Small intestine (tissue), 7 donors: ENCODE results near the gene PAX4. TPM values are rescaled to one million over a fixed set of nuclear protein-coding genes. Genes with fewer than 3 reads are reported as not detected.

Experiments
- DNase-seq, 2 donors: peaks; one replicate each; pipeline versions ENCODE4 v3.0.0 to v3.0.0-alpha.2; 2013
- FAIRE-seq: peaks from 2 replicates; lab custom pipeline; 2012; peaks lifted over from hg19 to GRCh38; lab: Jason Lieb, UNC
- H3K27ac ChIP-seq, 3 donors: one replicate each; pipeline ENCODE4 v1.5.1; 2013; ENCODE audit warnings: low read length in 2 of 3, mild to moderate bottlenecking in 2 of 3, control low read depth in 1 of 3, inconsistent platforms in 1 of 3, low read depth in 1 of 3, moderate library complexity in 1 of 3
- H3K27me3 ChIP-seq, 3 donors: one replicate each; pipeline ENCODE4 v1.6.1; 2013; ENCODE audit warnings: low read length in 3 of 3, inconsistent platforms in 1 of 3; ENCODE audit not compliant: control insufficient read depth in 3 of 3, insufficient read depth in 3 of 3
- H3K36me3 ChIP-seq, 3 donors: one replicate each; pipeline ENCODE4 v1.6.1; 2013; ENCODE audit warnings: low read length in 3 of 3, inconsistent platforms in 1 of 3, low read depth in 1 of 3, mild to moderate bottlenecking in 1 of 3, moderate library complexity in 1 of 3; ENCODE audit not compliant: control insufficient read depth in 3 of 3, insufficient read depth in 2 of 3
- H3K4me1 ChIP-seq, 3 donors: one replicate each; pipeline ENCODE4 v1.6.1; 2013; ENCODE audit warnings: low read length in 2 of 3, inconsistent platforms in 1 of 3, low read depth in 1 of 3, mild to moderate bottlenecking in 1 of 3, moderate library complexity in 1 of 3; ENCODE audit not compliant: control insufficient read depth in 3 of 3, insufficient read depth in 2 of 3
- H3K4me3 ChIP-seq, 3 donors: one replicate each; pipeline ENCODE4 v1.5.1; 2013; ENCODE audit warnings: low read length in 3 of 3, control low read depth in 1 of 3, inconsistent platforms in 1 of 3, low read depth in 1 of 3, mild to moderate bottlenecking in 1 of 3, moderate library complexity in 1 of 3
- H3K9me3 ChIP-seq, 2 donors: one replicate each; pipeline ENCODE4 v1.6.1; 2013; ENCODE audit warnings: low read depth in 1 of 2, low read length in 1 of 2; ENCODE audit not compliant: control insufficient read depth in 2 of 2, insufficient read depth in 1 of 2
- WGBS, 3 donors: extraction: QIAGEN DNeasy Blood & Tissue Kit; methylation state at CpG; one replicate each; pipeline ENCODE4 v1.1.7; 2013; 5-methylcytosine and 5-hydroxymethylcytosine counted together
- polyA plus RNA-seq, 4 donors: library from polyadenylated mRNA; stranded (reverse) in 3 of 4; unstranded in 1 of 4; fragments of 200-250 nt in 3 of 4; fragments of 120-200 nt in 1 of 4; gene quantifications; one replicate each; pipeline versions ENCODE4 v1.2.1 to v1.2.3, GENCODE V29; 2013
- donor health status: healthy with polysubstance abuse.
- donor health status: control.
- donor health status: control.
- donor health status: Bipolar disorder and iron deficiency.
- donor health status: healthy.

Gene PAX4
- polyA plus RNA-seq, 4 donors: 0.31 to 4.9 (median 0.81) TPM; not detected in 1

GRCh38 chr7:127644484-127644883 is 26.5 kb upstream of the PAX4 start:
- DNase-seq (no peak), FAIRE-seq (no peak)
- no peaks in the 10 kb centered on the region for H3K36me3 ChIP-seq
- no peak overlapping the region for H3K4me3 ChIP-seq
- WGBS, 3 donors: 66 to 81% (median 75%) methylated on average over 2 of the region's 2 CpGs
- H3K9me3 ChIP-seq: no peaks in the 10 kb centered on the region
- H3K27ac ChIP-seq: no peak overlapping the region
- H3K4me1 ChIP-seq: no peaks in the 10 kb centered on the region
- H3K27me3 ChIP-seq: no peaks in the 10 kb centered on the region

GRCh38 chr7:127638197-127638596 is 20.3 kb upstream of the PAX4 start:
- DNase-seq: no peak
- FAIRE-seq: no peak
- Histone ChIP-seq H3K9me3 (no peaks in the 10 kb centered on the region), H3K4me1 (no peaks in the 10 kb centered on the region), H3K36me3 (no peaks in the 10 kb centered on the region), H3K27me3 (no peaks in the 10 kb centered on the region), H3K4me3 (no peak overlapping the region), H3K27ac (no peak overlapping the region)

GRCh38 chr7:127635659-127636285 is 17.8 kb upstream of the PAX4 start:
- Histone ChIP-seq H3K4me3 (no peak overlapping the region), H3K9me3 (no peaks in the 10 kb centered on the region), H3K27me3 (no peaks in the 10 kb centered on the region), H3K27ac (no peak overlapping the region), H3K4me1 (no peaks in the 10 kb centered on the region), H3K36me3 (no peaks in the 10 kb centered on the region)
- 20 to 49% (median 29%) methylated on average over 3 of the region's 3 CpGs for WGBS, 3 donors
- DNase-seq (peak in 1 of 2 donors; percentile 17), FAIRE-seq (no peak)

- DNase-seq (no peak), FAIRE-seq (no peak)
- no peaks in the 10 kb centered on the region for H3K27me3 ChIP-seq
- H3K4me3 ChIP-seq: no peak overlapping the region
- no peaks in the 10 kb centered on the region for H3K36me3 ChIP-seq
- no peak overlapping the region for H3K27ac ChIP-seq
- WGBS, 3 donors: 78 to 88% (median 84%) methylated on average over 7 of the region's 7 CpGs
- H3K4me1 ChIP-seq: no peaks in the 10 kb centered on the region
- no peaks in the 10 kb centered on the region for H3K9me3 ChIP-seq
Observed at GRCh38 chr7:127632276-127632910, 14.5 kb upstream of the PAX4 start.

GRCh38 chr7:127629268-127629854 is 11.4 kb upstream of the PAX4 start:
- FAIRE-seq (no peak), DNase-seq (peak; percentile 35 to 46)
- no peaks in the 10 kb centered on the region for H3K27me3 ChIP-seq
- no peak overlapping the region for H3K27ac ChIP-seq
- no peaks in the 10 kb centered on the region for H3K9me3 ChIP-seq
- H3K4me1 ChIP-seq: no peaks in the 10 kb centered on the region
- H3K36me3 ChIP-seq: no peaks in the 10 kb centered on the region
- 5 to 19% (median 16%) methylated on average over 5 of the region's 5 CpGs for WGBS, 3 donors
- H3K4me3 ChIP-seq: no peak overlapping the region

- Histone ChIP-seq H3K4me3 (no peak overlapping the region), H3K4me1 (no peaks in the 10 kb centered on the region), H3K36me3 (no peaks in the 10 kb centered on the region), H3K27me3 (no peaks in the 10 kb centered on the region), H3K9me3 (no peaks in the 10 kb centered on the region), H3K27ac (no peak overlapping the region)
- no peak for DNase-seq
- no peak for FAIRE-seq
- WGBS, 3 donors: 35 to 60% (median 50%) methylated on average over 3 of the region's 3 CpGs
Observed at GRCh38 chr7:127628445-127628844, 10.5 kb upstream of the PAX4 start.

GRCh38 chr7:127625331-127625730 is 7.4 kb upstream of the PAX4 start:
- no peak overlapping the region for H3K4me3 ChIP-seq
- H3K9me3 ChIP-seq: no peaks in the 10 kb centered on the region
- H3K4me1 ChIP-seq: no peaks in the 10 kb centered on the region
- FAIRE-seq (no peak), DNase-seq (no peak)
- H3K27ac ChIP-seq: no peak overlapping the region
- H3K27me3 ChIP-seq: peaks cover 0 to 9% (median 2%) of the 10 kb centered on the region in 3 donors
- no peaks in the 10 kb centered on the region for H3K36me3 ChIP-seq

- DNase-seq (no peak), FAIRE-seq (no peak)
- Histone ChIP-seq H3K27ac (no peak overlapping the region), H3K36me3 (no peaks in the 10 kb centered on the region), H3K4me3 (no peak overlapping the region), H3K4me1 (no peaks in the 10 kb centered on the region), H3K27me3 (peaks cover 3 to 45% (median 8%) of the 10 kb centered on the region in 3 donors), H3K9me3 (no peaks in the 10 kb centered on the region)
- 4 to 7% (median 4%) methylated on average over 23 to 24 of the region's 24 CpGs for WGBS, 3 donors
Observed at GRCh38 chr7:127620406-127621233, 2.7 kb upstream of the PAX4 start.
